Upper lobe of right lung (tissue), 1 donor: ENCODE results near the gene ZNF891. TPM values are rescaled to one million over a fixed set of nuclear protein-coding genes. Genes with fewer than 3 reads are reported as not detected.

Experiments used
- ATAC-seq: fragments of 200-7000 bp; cut with Tn5 transposase; one replicate; pipeline ENCODE4 v1.9.1; 2020; ENCODE audit warnings: mild to moderate bottlenecking, moderate library complexity
- DNase-seq: peaks from one replicate; pipeline ENCODE4 v3.0.0-alpha.2; 2020
- H3K27ac ChIP-seq: fragments of 200-600 bp; one replicate; pipeline ENCODE4 v1.8.0; 2022
- H3K27me3 ChIP-seq: fragments of 200-600 bp; one replicate; pipeline ENCODE4 v1.8.0; 2022; ENCODE audit warnings: mild to moderate bottlenecking
- H3K36me3 ChIP-seq: fragments of 200-600 bp; one replicate; pipeline ENCODE4 v1.8.0; 2022
- H3K4me1 ChIP-seq: fragments of 200-600 bp; one replicate; pipeline ENCODE4 v1.8.0; 2022
- H3K4me3 ChIP-seq: fragments of 200-600 bp; one replicate; pipeline ENCODE4 v1.8.0; 2022; ENCODE audit warnings: mild to moderate bottlenecking
- H3K9me3 ChIP-seq: fragments of 200-600 bp; one replicate; pipeline ENCODE4 v1.8.0; 2022
- CTCF ChIP-seq: fragments of 200-600 bp; IDR thresholded peaks from one replicate; pipeline ENCODE4 v1.8.0; 2022; ENCODE audit warnings: antibody characterized with exemption
- intact Hi-C: fragments of 100-400 bp; cut with DNase I; formaldehyde crosslinking; loops from one replicate; pipeline ENCODE4 v1.11.0; 2022
- total RNA-seq: library from RNA; stranded (reverse); fragmentation: NEBNext Ultra II Directional; extraction: Animal tissue kit (Norgen Biotek cat#: 25700); gene quantifications from one replicate; pipeline ENCODE4 v1.2.1, GENCODE V29; 2021
- donor health status: DM: no; HTN: yes; CAD: no; lungs with severe emphysema.

Gene ZNF891
- total RNA-seq, 1 donor from 2014 or later, result 2.4 TPM

- TF ChIP-seq CTCF, result no peak
- Histone ChIP-seq H3K4me1 (no peaks in the 10 kb centered on the region), H3K36me3 (peaks cover 12% of the 10 kb centered on the region), H3K27ac (no peak overlapping the region), H3K9me3 (peaks cover 99% of the 10 kb centered on the region), H3K27me3 (no peaks in the 10 kb centered on the region), H3K4me3 (no peak overlapping the region)
- intact Hi-C loops, result no loop called here
- DNase-seq, result no peak
- no peak for ATAC-seq
Observed at GRCh38 chr12:133120385-133121191, 9.5 kb downstream of the ZNF891 start.

GRCh38 chr12:133108150-133108549 is 21.9 kb downstream of the ZNF891 start:
- no peaks in the 10 kb centered on the region for H3K27me3 ChIP-seq
- peaks cover 98% of the 10 kb centered on the region for H3K9me3 ChIP-seq
- ATAC-seq, result no peak

GRCh38 chr12:133107121-133107520 is 23.0 kb downstream of the ZNF891 start:
- Histone ChIP-seq H3K36me3 (peaks cover 21% of the 10 kb centered on the region), H3K4me3 (no peak overlapping the region), H3K4me1 (no peaks in the 10 kb centered on the region), H3K9me3 (peaks cover 98% of the 10 kb centered on the region), H3K27me3 (no peaks in the 10 kb centered on the region), H3K27ac (no peak overlapping the region)
- intact Hi-C loops, result no loop called here
- no peak for TF ChIP-seq CTCF
- DNase-seq (no peak), ATAC-seq (no peak)

More at GRCh38 chr12:133108150-133108549, 21.9 kb downstream of the ZNF891 start:
- TF ChIP-seq CTCF, result no peak
- intact Hi-C loops, result no loop called here
- Histone ChIP-seq H3K4me3 (no peak overlapping the region), H3K27ac (no peak overlapping the region), H3K4me1 (no peaks in the 10 kb centered on the region), H3K36me3 (peaks cover 21% of the 10 kb centered on the region)
- no peak for DNase-seq

DNA sequence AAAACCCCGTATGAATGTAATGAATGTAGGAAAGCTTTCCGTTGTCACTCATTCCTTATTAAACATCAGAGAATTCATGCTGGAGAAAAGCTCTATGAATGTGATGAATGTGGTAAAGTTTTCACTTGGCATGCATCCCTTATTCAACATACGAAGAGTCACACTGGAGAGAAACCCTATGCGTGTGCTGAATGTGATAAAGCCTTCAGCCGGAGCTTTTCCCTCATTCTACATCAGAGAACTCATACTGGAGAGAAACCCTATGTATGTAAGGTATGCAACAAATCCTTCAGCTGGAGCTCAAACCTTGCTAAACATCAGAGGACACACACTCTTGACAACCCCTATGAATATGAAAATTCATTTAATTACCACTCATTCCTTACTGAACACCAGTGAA is 23.8 kb downstream of the ZNF891 start:
- Histone ChIP-seq H3K36me3 (peaks cover 28% of the 10 kb centered on the region), H3K4me3 (no peak overlapping the region), H3K27me3 (no peaks in the 10 kb centered on the region), H3K4me1 (no peaks in the 10 kb centered on the region), H3K9me3 (peaks cover 100% of the 10 kb centered on the region), H3K27ac (no peak overlapping the region)
- ATAC-seq, result no peak
- no peak for DNase-seq
- intact Hi-C loops, result no loop called here
- TF ChIP-seq CTCF, result no peak

- intact Hi-C loops, result no loop called here
Observed at GRCh38 chr12:133105620-133106019, 24.5 kb downstream of the ZNF891 start.

More at GRCh38 chr12:133105620-133106019, 24.5 kb downstream of the ZNF891 start:
- DNase-seq, result no peak
- Histone ChIP-seq H3K4me1 (no peaks in the 10 kb centered on the region), H3K9me3 (peaks cover 100% of the 10 kb centered on the region), H3K27me3 (no peaks in the 10 kb centered on the region), H3K36me3 (peaks cover 34% of the 10 kb centered on the region), H3K4me3 (no peak overlapping the region), H3K27ac (no peak overlapping the region)
- no peak for TF ChIP-seq CTCF
- ATAC-seq, result no peak
